ENCODE data around the gene CAMTA1. TPM values are rescaled to one million over a fixed set of nuclear protein-coding genes. Genes with fewer than 3 reads are reported as not detected.

Gene CAMTA1
- total RNA-seq, 6 donors from 2014 or later, result 38.8 to 74.0 (median 46.1) TPM

- DNase-seq, result no peak
- no peaks in the 10 kb centered on the region for H3K9me3 ChIP-seq
- ATAC-seq (ENCODE audit: low FRiP score in 2 of 2), result no peak
- H3K36me3 ChIP-seq, result no peaks in the 10 kb centered on the region
- H3K27ac ChIP-seq, result peak overlapping the region in 1 of 4 donors; percentile 71
- WGBS, 2 donors, result 5 to 14% methylated on average over 2 to 11 of the region's 16 CpGs
- H3K4me3 ChIP-seq, result peak overlapping the region; percentile 80 to 97 (median 86)
- H3K27me3 ChIP-seq, result no peaks in the 10 kb centered on the region
- TF ChIP-seq EP300 (IDR thresholded peaks at IDR 0.05) (no peak), POLR2A (IDR thresholded peaks at IDR 0.05) (no peak), POLR2AphosphoS5 (IDR thresholded peaks at IDR 0.05) (no peak), CTCF (IDR thresholded peaks at IDR 0.05) (no peak)
- H3K4me1 ChIP-seq, result peaks cover 12 to 25% (median 18%) of the 10 kb centered on the region in 4 donors
Measured at GRCh38 chr1:7680955-7681268, 895.7 kb downstream of the CAMTA1 start.

GRCh38 chr1:7681401-7681800, 896.1 kb downstream of the CAMTA1 start:
- H3K4me1 ChIP-seq, result peaks cover 12 to 25% (median 18%) of the 10 kb centered on the region in 4 donors
- H3K9me3 ChIP-seq, result no peaks in the 10 kb centered on the region
- DNase-seq (no peak), ATAC-seq (ENCODE audit: low FRiP score in 2 of 2) (no peak)
- no peak overlapping the region for H3K4me3 ChIP-seq
- 78 to 79% methylated on average over 6 of the region's 6 CpGs for WGBS, 2 donors
- H3K36me3 ChIP-seq, result no peaks in the 10 kb centered on the region
- TF ChIP-seq EP300 (IDR thresholded peaks at IDR 0.05), result no peak
- TF ChIP-seq CTCF (IDR thresholded peaks at IDR 0.05), result no peak
- TF ChIP-seq POLR2A (IDR thresholded peaks at IDR 0.05), result no peak
- no peak for TF ChIP-seq POLR2AphosphoS5 (IDR thresholded peaks at IDR 0.05)
- no peaks in the 10 kb centered on the region for H3K27me3 ChIP-seq
- H3K27ac ChIP-seq, result no peak overlapping the region

- TF ChIP-seq POLR2AphosphoS5 (IDR thresholded peaks at IDR 0.05), result no peak
- no peak for TF ChIP-seq POLR2A (IDR thresholded peaks at IDR 0.05)
- TF ChIP-seq EP300 (IDR thresholded peaks at IDR 0.05), result no peak
- no peak for TF ChIP-seq CTCF (IDR thresholded peaks at IDR 0.05)
- H3K4me1 ChIP-seq, result peaks cover 12 to 22% (median 18%) of the 10 kb centered on the region in 4 donors
- H3K9me3 ChIP-seq, result no peaks in the 10 kb centered on the region
- no peaks in the 10 kb centered on the region for H3K36me3 ChIP-seq
- H3K27ac ChIP-seq, result no peak overlapping the region
- H3K27me3 ChIP-seq, result no peaks in the 10 kb centered on the region
- 93 to 98% methylated on average over 8 to 15 of the region's 15 CpGs for WGBS, 2 donors
- DNase-seq, result no peak
- no peak for ATAC-seq (ENCODE audit: low FRiP score in 2 of 2)
- H3K4me3 ChIP-seq, result no peak overlapping the region
Measured at GRCh38 chr1:7683521-7683920, 898.3 kb downstream of the CAMTA1 start.

GRCh38 chr1:7684132-7684531, 898.9 kb downstream of the CAMTA1 start:
- no peaks in the 10 kb centered on the region for H3K36me3 ChIP-seq
- 92 to 95% methylated on average over 6 to 7 of the region's 8 CpGs for WGBS, 2 donors
- DNase-seq (no peak), ATAC-seq (ENCODE audit: low FRiP score in 2 of 2) (no peak)
- H3K4me3 ChIP-seq, result no peak overlapping the region
- TF ChIP-seq CTCF (IDR thresholded peaks at IDR 0.05), result no peak
- H3K27me3 ChIP-seq, result no peaks in the 10 kb centered on the region
- H3K27ac ChIP-seq, result no peak overlapping the region
- H3K4me1 ChIP-seq, result peaks cover 12 to 20% (median 15%) of the 10 kb centered on the region in 4 donors
- H3K9me3 ChIP-seq, result no peaks in the 10 kb centered on the region

GRCh38 chr1:7684861-7685635, 899.8 kb downstream of the CAMTA1 start:
- Histone ChIP-seq H3K36me3 (no peaks in the 10 kb centered on the region), H3K9me3 (no peaks in the 10 kb centered on the region), H3K4me1 (peaks cover 6 to 12% (median 6%) of the 10 kb centered on the region in 4 donors), H3K4me3 (no peak overlapping the region), H3K27me3 (no peaks in the 10 kb centered on the region), H3K27ac (no peak overlapping the region)
- TF ChIP-seq POLR2AphosphoS5 (IDR thresholded peaks at IDR 0.05), result no peak
- TF ChIP-seq EP300 (IDR thresholded peaks at IDR 0.05), result no peak
- no peak for TF ChIP-seq POLR2A (IDR thresholded peaks at IDR 0.05)
- no peak for TF ChIP-seq CTCF (IDR thresholded peaks at IDR 0.05)
- DNase-seq (no peak), ATAC-seq (ENCODE audit: low FRiP score in 2 of 2) (no peak)
- WGBS, 2 donors, result 86 to 94% methylated on average over 28 of the region's 29 CpGs

Measured in upper lobe of left lung (tissue), 6 donors.